GM18951 (cell line): ENCODE measurements around the gene UFM1.

Experiments used
- POLR2A ChIP-seq: IDR thresholded peaks from 4 replicates; pipeline ENCODE4 v1.6.1; 2011; ENCODE audit warnings: mild to moderate bottlenecking; ENCODE audit not compliant: insufficient read length, insufficient read depth; ENCODE audit errors: extremely low read depth
- in situ Hi-C: fragments of 300-500 bp; cut with MboI; formaldehyde crosslinking; loops from one replicate; pipeline ENCODE4 v1.12.0; 2022; ENCODE audit warnings: low sequenced_read_pairs, mixed read lengths, inconsistent platforms; ENCODE audit not compliant: unreplicated experiment

Gene UFM1

DNA sequence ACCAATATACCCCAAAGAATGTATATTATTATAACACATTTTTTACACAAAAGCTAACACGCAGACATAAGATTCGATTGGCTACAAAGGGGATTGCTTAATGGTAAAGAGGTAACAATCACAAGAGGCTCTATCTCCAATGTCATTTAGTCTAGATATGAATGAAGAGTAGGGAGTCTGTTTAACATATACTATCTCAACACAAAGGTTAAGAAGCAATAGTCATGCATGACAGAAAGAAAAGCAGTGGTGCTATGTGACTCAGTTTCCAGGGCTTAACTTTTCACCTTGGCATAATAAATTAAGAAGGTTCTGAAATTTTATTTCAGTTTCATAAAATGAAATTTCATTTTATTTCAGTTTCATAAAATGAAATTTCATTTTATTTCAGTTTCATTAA is 33.3 kb downstream of the UFM1 start:
- in situ Hi-C loops, result no loop called here

DNA sequence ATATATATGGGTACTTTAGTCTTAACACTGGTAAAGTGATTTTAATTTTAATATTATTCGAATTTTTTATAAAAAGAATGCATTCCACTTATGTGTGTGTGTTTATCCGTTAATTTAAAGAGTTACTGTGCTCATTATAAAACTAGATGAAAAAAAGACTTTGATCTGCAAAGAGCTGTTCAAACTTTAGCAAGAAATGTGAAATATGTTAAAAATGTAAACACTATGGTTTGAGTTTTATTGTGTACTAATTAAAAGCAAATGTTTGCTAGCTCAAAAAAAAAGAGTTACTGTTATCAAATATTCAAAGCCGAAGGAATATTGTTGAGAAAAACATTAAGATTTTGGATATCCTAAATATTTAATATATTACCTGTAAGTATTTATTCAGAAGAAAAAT is 34.5 kb downstream of the UFM1 start:
- in situ Hi-C loops, result no loop called here
- TF ChIP-seq POLR2A, result no peak

More for the DNA sequence above, 33.3 kb downstream of the UFM1 start:
- TF ChIP-seq POLR2A, result no peak

DNA sequence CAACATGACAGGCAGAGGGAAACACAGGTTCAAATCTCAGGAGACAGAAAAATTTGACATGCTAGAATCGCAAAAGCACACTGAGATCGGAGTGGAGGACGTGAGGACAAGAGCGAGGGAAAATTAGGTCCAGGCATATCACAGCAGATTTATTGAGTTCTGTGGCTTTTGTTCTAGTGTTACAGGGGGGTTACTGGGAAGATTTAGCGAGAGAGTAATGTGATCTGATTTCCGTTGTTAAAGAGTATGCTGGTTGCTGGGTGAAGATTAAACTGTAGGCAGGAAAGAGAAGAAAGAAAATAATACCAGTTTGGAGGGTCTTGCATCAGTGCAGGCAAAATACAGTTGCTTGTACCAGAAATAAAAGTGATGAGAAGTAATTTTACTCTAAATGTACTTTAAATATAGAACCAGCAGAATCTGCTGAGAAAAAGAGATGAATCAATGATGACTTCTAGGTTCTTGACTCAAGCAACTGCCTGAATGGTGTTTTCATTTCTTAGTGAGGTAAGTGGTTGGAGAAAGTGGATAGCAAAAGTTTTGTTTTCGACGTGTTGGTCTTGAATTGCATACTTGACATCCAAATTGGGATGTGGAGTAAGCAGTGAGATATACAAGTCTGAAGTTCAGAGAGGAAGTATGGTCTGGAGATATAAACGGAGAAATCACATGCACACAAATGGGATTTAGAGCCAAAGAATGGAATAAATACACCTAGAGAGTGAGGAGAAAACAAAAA is 35.7 kb downstream of the UFM1 start:
- no peak for TF ChIP-seq POLR2A
- in situ Hi-C loops, result no loop called here

DNA sequence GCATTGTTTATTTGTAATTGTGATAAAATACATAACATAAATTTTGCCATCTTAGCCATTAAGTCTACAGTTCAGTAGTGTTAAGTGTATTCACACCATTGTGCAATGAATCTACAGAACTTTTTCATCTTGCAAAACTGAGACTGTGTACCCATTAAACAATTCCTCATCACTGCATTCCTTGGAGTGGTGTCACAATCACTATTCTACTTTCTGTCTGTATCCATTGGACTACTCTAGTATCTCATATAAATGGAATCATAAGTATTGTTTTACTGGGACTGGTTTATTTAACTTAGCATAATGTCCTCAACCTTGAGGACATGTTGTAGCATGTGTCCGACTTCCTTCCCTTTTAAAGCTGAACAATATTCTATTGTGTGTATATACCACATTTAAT is 36.8 kb downstream of the UFM1 start:
- in situ Hi-C loops, result no loop called here
- no peak for TF ChIP-seq POLR2A

DNA sequence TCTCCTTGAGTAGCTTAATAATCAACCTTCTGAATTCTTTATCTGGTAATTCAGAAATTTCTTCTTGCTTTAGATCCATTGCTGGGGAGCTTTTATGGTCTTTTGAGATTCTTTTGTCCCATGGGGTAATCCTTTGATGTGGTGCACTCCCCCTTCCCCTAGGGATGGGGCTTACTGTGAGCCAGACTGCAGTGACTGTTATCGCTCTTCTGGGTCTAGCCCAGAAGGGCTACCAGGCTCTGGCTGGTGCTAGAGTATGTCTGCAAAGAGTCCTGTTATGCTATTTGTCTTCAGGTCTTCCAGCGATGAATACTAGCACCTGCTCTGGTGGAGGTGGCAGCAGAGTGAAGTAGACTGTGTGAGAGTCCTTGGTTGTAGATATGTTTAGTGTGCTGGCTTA is 41.7 kb downstream of the UFM1 start:
- TF ChIP-seq POLR2A, result no peak
- in situ Hi-C loops, result no loop called here

DNA sequence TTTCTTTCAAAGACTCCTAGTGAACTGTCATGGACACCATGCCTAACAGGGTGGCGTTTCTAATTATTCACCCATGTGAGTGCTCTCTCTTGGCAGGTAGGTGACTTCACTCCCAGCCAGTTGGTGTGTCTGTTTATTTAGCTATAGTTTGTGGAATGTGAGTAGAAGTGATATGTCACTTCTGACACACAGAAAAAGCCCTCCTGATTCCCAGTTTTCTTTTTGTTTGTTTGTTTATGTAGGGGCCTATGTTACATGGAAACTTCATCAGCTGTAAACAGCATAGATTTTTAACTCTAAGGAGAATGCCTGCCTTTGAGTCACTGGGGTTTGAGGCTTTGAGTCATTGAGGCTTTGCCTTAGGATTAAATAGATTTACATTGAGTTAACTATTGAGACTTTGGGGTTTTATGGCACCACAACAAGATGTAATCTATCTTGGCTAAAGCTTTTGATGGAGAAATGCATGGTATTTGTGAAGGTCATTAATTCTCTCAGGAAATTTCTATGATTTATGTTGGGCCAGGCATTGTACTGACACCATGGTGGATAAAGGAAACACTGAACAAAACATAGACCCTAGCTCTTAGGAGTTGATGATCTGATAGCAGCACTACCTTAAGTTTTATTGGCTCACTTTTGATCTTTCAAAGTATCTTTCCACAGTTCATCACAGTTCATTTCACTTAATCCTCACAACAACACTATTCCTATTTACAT is 45.3 kb downstream of the UFM1 start:
- in situ Hi-C loops, result no loop called here
- no peak for TF ChIP-seq POLR2A

DNA sequence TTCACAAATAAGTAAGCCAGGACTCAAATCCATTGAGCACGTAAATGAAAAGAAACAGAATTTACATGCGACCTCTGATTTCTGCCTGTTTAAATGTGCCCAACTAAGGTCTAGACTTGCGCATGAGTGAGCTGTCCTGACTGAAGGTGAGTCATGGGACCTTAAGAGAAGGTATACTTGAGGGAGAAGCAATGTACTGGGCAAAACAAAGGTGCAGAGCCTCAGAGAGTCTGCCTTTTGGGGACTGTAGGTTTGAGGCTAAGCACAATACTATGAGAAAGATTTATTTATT is 45.8 kb downstream of the UFM1 start:
- in situ Hi-C loops, result no loop called here
- TF ChIP-seq POLR2A, result no peak

DNA sequence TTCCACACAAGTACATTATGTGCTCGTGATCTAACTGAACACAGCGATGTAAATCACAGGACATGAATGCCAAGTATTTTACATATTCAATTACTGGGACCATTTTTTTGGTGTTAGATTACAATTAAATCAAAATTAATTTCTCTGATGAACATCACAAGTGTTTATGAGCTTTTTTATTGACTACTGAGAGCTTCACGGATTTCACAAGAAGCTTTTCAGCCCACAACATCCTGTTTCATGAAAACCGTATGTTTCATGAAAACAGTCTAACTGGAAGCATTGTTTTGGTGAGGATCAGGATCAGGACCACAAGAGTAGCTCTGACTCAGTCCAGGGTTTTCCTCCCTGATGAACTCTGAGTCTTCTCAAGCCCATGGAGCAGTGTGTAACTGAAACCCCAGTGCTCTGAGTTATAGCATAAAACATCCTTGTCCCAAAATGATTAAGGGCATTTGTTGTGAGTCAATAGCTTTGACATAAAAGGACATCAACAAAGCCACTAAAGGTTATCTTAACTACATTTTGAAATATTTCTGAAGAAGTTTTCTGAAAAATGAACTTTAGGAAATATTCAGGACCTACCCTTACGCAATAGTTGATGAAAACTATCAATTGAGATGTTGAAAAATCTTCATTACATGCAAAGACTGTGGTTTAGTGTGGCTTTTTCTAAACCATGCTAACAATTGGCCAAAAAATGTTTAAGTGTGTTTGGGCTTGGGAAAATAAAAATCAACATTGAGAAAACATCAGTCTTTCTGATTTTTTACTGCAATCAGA is 49.3 kb downstream of the UFM1 start:
- in situ Hi-C loops, result no loop called here
- TF ChIP-seq POLR2A, result no peak

DNA sequence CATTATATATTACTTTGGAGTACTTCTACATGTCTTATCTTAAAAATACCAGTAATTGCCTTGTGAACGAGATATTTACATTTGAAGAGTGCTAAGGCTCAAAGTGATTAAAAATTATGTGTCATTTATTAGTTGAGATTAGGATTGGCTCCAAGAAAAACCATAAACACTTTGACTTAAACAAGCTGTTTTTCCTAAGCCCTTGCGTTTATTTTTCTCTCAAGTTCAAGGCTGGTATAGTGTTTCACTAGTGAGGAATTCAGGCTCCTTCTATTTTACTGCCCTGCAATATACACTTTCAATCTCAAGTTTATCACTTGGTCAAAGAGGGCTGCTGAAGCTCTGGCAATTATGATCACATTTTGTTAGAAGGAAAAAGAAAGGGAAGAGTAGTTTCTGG is 49.9 kb downstream of the UFM1 start:
- no peak for TF ChIP-seq POLR2A
- in situ Hi-C loops, result no loop called here

DNA sequence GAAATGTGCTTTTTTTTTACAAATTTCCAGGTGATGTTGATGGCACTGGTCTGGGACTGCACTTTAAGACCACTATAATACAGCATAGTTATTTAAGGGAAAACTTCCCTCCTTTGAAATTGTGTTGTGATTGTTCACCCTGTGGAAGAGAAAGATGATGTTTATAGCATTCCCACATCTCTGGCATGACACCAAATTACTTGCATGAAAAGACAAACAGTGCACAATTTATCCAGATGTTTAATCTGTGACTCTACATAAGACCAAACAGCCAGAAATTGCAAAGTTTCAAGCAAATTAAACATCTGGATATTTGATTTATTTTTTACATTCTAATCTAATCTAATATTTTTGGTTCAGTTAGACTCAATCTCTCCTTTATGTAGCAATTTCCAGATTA is 51.6 kb downstream of the UFM1 start:
- in situ Hi-C loops, result no loop called here
- no peak for TF ChIP-seq POLR2A

DNA sequence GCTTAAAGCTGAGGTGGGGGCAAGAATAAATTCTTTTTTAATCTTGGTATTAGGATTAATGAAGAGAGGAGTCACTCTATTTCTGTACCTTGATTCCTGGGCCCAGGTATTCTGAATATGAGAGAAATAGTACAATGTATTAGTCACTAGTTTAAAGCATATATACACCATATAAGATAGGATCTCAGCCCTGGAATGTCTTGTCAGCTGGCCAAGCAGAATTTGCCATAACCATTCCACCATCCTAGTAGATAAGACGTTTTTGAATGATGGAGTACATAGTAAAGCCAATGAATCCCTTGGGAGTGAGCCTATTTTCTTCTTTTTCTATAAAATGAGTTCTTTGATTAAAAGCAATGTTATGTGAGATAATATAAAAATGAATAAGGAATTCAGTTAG is 55.6 kb downstream of the UFM1 start:
- in situ Hi-C loops, result no loop called here
- no peak for TF ChIP-seq POLR2A

DNA sequence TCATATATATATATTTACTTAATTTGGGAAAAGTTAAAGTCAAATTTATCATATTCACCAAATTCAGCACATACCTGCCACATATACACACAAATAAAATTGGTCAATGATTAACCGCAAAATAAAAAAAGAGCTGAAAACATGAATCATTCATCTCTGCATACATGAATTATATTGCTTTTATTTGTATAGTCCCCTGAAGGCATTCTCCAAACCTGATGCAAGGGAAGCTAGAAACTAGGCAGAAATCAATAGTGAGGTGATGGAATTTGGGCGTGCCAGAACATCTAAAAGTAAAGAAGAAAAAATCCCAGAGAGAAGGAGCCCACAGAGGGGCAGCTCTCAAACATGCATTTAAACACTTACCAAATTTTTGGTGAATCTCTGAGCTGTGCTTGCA is 60.1 kb downstream of the UFM1 start:
- in situ Hi-C loops, result no loop called here

DNA sequence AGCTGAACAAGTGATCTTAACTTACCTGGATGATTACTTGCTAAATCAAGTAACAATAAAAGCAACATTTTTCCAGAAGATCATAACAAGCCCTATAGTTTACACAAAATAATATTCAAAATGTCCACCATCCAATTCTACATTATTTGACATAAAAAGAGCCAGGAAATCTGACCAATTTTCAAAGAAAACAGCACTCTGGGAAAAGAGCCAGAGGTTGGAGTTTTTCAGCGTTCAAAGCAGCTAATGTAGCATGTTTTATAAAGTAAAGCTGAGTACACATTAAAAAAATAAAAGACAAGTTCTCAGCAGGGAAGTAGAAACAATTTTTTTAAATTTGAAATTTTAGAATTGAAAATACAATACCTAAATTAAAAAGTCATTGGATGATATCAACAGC is 62.6 kb downstream of the UFM1 start:
- in situ Hi-C loops, result no loop called here

More for the DNA sequence above, 60.1 kb downstream of the UFM1 start:
- TF ChIP-seq POLR2A, result no peak

More for the DNA sequence above, 62.6 kb downstream of the UFM1 start:
- TF ChIP-seq POLR2A, result no peak
